Liver (tissue), 3 donors: ENCODE data around the gene LRMDA.

Source experiments
- ATF3 ChIP-seq: IDR thresholded peaks from 2 replicates; pipeline ENCODE4 v1.6.1; 2016; ENCODE audit warnings: antibody characterized with exemption
- CTCF ChIP-seq: fragments of 150-350 bp; IDR thresholded peaks from 2 replicates; pipeline ENCODE4 v1.5.1; 2017; ENCODE audit warnings: improper control_type of control experiment, low read depth, low read length; ENCODE audit not compliant: missing input control
- EGR1 ChIP-seq, 2 donors: IDR thresholded peaks; 2 replicates each; pipeline ENCODE4 v1.6.1; 2016 to 2018; ENCODE audit warnings: antibody characterized with exemption in 2 of 2, low read depth in 2 of 2
- FOXA1 ChIP-seq: IDR thresholded peaks from 2 replicates; pipeline ENCODE4 v1.6.1; 2016; ENCODE audit warnings: antibody characterized with exemption
- MAX ChIP-seq: IDR thresholded peaks from 2 replicates; pipeline ENCODE4 v1.6.1; 2016; ENCODE audit warnings: antibody characterized with exemption
- RAD21 ChIP-seq, 2 donors: IDR thresholded peaks; 2 replicates each; pipeline ENCODE4 v1.6.1; 2016; ENCODE audit warnings: antibody characterized with exemption in 2 of 2, mild to moderate bottlenecking in 2 of 2
- REST ChIP-seq: IDR thresholded peaks from 2 replicates; pipeline ENCODE4 v1.6.1; 2016; ENCODE audit warnings: antibody characterized with exemption, mild to moderate bottlenecking
- RXRA ChIP-seq, 2 donors: IDR thresholded peaks; 2 replicates each; pipeline ENCODE4 v1.6.1; 2017 to 2018; ENCODE audit warnings: antibody characterized with exemption in 2 of 2, mild to moderate bottlenecking in 1 of 2
- TAF1 ChIP-seq: conservative IDR thresholded peaks from 2 replicates; pipeline ENCODE4 v1.6.1; 2016; ENCODE audit warnings: antibody characterized with exemption, mild to moderate bottlenecking
- ZBTB33 ChIP-seq: IDR thresholded peaks from 2 replicates; pipeline ENCODE4 v1.6.1; 2016; ENCODE audit warnings: antibody characterized with exemption
- donor health status: healthy.
- donor health status: healthy.

GRCh38 chr10:75422913-75423312 is 8.5 kb upstream of the LRMDA start:
- TF ChIP-seq CTCF (no peak), MAX (no peak), TAF1 (no peak), RXRA (IDR thresholded peaks at IDR 0.05) (no peak), EGR1 (IDR thresholded peaks at IDR 0.05; ENCODE audit: low read depth in 2 of 2) (no peak), REST (no peak), RAD21 (IDR thresholded peaks at IDR 0.05) (no peak), FOXA1 (no peak), ATF3 (no peak), ZBTB33 (no peak)
